ENCODE measurements around the gene MTF1.
"Not testable (repeated sequence)": the region's sequence is repeated elsewhere in the genome, so short reads cannot be mapped to it uniquely, and the experiment has no call there.

MTF1 gene

GRCh38 chr1:37859507-37860345 lies at the start of gene MTF1:
Gene MTF1, minus strand, starts transcription at chr1:37859592. Its CDS starts 1,934 bp downstream, at chr1:37857658.
- peaks cover 0 to 45% (median 11%) of the 10 kb centered on the region in 11 experiments; a peak in 9 of 22 replicates for H4K20me1 ChIP-seq
- peak within 1 kb of the TSS; percentile 81 to 96 (median 91) for H3K9ac ChIP-seq
- H3K4me3 ChIP-seq = peak within 1 kb of the TSS; percentile 82 to 98 (median 92)
- no peaks in the 10 kb centered on the region for H3K9me3 ChIP-seq (replicated peaks in 1 of 11)
- peaks cover 26 to 48% (median 42%) of the 10 kb centered on the region in 10 experiments for H3K4me1 ChIP-seq
- no peak for TF ChIP-seq Cebpa-rat (IDR thresholded peaks at IDR 0.05)
- no peaks in the 10 kb centered on the region for H3K27me3 ChIP-seq
- H3K4me2 ChIP-seq = peak within 1 kb of the TSS; percentile 77 to 96 (median 88)
- H3K36me3 ChIP-seq = peaks cover 53 to 72% (median 67%) of the 10 kb centered on the region in 11 experiments
- H3K27ac ChIP-seq = peak within 1 kb of the TSS; percentile 81 to 98 (median 91)

GRCh38 chr1:37908531-37908930 lies 49.1 kb upstream of the MTF1 start:
- H3K4me2 ChIP-seq, H4K20me1 ChIP-seq, H3K4me1 ChIP-seq, H3K27me3 ChIP-seq, H3K9ac ChIP-seq, H3K4me3 ChIP-seq, H3K27ac ChIP-seq: not testable (repeated sequence)
- Histone ChIP-seq H3K9me3 (replicated peaks in 1 of 11) (peaks cover 79 to 97% (median 90%) of the 10 kb centered on the region in 11 experiments), H3K36me3 (peaks cover 71 to 100% (median 94%) of the 10 kb centered on the region in 11 experiments)

DNA sequence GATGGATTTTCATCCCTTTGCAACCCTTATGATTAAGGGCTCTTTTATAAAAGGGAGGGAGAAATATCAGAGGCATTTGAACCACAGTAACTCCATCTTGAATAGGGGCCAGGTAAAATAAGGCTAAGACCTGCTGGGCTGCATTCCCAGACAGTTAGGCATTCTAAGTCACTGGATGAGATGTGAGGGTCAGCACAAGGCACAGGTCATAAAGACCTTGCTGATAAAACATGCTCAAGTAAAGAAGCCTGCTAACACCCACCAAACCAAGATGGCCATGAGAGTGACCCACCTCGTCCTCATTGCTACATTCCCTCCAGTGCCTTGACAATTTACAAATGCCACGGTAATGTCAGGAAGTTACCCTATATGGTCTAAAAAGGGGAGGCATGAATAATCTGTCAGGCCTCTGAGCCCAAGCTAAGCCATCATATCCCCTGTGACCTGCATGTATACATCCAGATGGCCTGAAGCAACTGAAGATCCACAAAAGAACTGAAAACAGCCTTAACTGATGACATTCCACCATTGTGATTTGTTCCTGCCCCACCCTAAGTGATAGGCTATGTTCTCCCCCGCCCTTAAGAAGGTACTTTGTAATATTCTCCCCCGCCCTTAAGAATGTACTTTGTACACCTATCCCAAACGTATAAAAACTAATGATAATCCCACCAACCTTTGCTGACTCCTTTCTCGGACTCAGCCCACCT lies 48.2 kb upstream of the MTF1 start:
- not testable (repeated sequence) for H3K4me1 ChIP-seq, H3K9ac ChIP-seq, H3K27ac ChIP-seq, H3K4me2 ChIP-seq, H4K20me1 ChIP-seq, H3K27me3 ChIP-seq
- Histone ChIP-seq H3K36me3 (peaks cover 68 to 100% (median 93%) of the 10 kb centered on the region in 11 experiments), H3K4me3 (0 out of 20 replicates have a peak overlapping the region, but pooled peaks of 1 of the 10 experiments have one; percentile 15), H3K9me3 (replicated peaks in 1 of 11) (peaks cover 70 to 87% (median 81%) of the 10 kb centered on the region in 11 experiments)

- not testable (repeated sequence) for H3K9ac ChIP-seq, H3K27ac ChIP-seq, H4K20me1 ChIP-seq, H3K4me2 ChIP-seq, H3K27me3 ChIP-seq, H3K4me1 ChIP-seq, H3K4me3 ChIP-seq
- Histone ChIP-seq H3K9me3 (replicated peaks in 1 of 11) (peaks cover 60 to 77% (median 71%) of the 10 kb centered on the region in 11 experiments), H3K36me3 (peaks cover 59 to 99% (median 93%) of the 10 kb centered on the region in 11 experiments)
Observed at GRCh38 chr1:37906591-37906990, 47.2 kb upstream of the MTF1 start.

GRCh38 chr1:37905727-37906126 lies 46.3 kb upstream of the MTF1 start:
- Histone ChIP-seq H3K9me3 (replicated peaks in 1 of 11) (peaks cover 51 to 69% (median 62%) of the 10 kb centered on the region in 11 experiments), H3K27me3 (no peaks in the 10 kb centered on the region), H3K4me1 (peaks cover 0 to 17% (median 10%) of the 10 kb centered on the region in 10 experiments; a peak in 17 of 20 replicates), H3K4me2 (no peak overlapping the region), H3K36me3 (peaks cover 53 to 99% (median 90%) of the 10 kb centered on the region in 11 experiments), H3K27ac (no peak overlapping the region), H4K20me1 (peaks cover 0 to 7% (median 0%) of the 10 kb centered on the region in 11 experiments; a peak in 3 of 22 replicates), H3K9ac (no peak overlapping the region), H3K4me3 (no peak overlapping the region; a peak in 1 of 20 replicates)
- no peak for TF ChIP-seq Cebpa-rat (IDR thresholded peaks at IDR 0.05)

DNA sequence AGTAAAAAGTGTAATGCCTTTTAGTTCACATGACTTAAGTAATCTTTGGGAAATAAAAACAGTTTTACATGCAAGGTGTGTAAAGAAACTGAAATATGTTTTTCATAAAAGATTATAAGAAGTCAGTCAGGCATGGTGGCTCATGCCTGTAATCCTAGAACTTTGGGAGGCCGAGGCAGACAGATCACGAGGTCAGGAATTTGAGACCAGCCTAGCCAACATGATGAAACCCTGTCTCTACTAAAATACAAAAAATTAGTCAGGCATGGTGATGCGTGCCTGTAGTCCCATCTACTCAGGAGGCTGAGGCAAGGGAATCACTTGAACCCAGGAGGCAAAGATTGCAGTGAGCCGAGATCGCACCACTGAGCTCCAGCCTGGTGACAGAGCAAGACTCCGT lies 44.5 kb upstream of the MTF1 start:
- not testable (repeated sequence) for H3K27me3 ChIP-seq, H3K4me3 ChIP-seq, H3K9ac ChIP-seq, H3K4me2 ChIP-seq, H4K20me1 ChIP-seq, H3K27ac ChIP-seq
- Histone ChIP-seq H3K4me1 (peaks cover 0 to 17% (median 10%) of the 10 kb centered on the region in 10 experiments; a peak in 17 of 20 replicates), H3K36me3 (peaks cover 55 to 99% (median 83%) of the 10 kb centered on the region in 11 experiments), H3K9me3 (replicated peaks in 1 of 11) (peaks cover 39 to 56% (median 46%) of the 10 kb centered on the region in 11 experiments)

DNA sequence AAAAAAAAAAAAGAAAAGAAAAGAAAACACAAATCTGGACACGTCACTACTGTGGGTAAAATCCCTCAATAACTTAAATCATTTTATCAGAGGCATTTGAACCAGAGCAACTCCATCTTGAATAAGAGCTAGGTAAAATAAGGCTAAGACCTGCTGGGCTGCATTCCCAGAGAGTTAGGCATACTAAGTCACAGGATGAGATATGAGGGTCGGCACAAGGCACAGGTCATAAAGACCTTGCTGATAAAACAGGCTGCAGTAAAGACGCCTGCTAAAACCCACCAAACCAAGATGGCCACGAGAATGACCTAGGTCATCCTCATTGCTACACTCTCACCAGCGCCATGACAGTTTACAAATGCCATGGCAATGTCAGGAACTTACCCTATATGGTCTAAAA lies 43.6 kb upstream of the MTF1 start:
- Histone ChIP-seq H3K27ac (no peak overlapping the region), H3K4me1 (peaks cover 0 to 17% (median 10%) of the 10 kb centered on the region in 10 experiments; a peak in 17 of 20 replicates), H3K9ac (no peak overlapping the region), H3K4me2 (no peak overlapping the region), H3K4me3 (no peak overlapping the region), H3K27me3 (no peaks in the 10 kb centered on the region), H3K36me3 (peaks cover 57 to 99% (median 83%) of the 10 kb centered on the region in 11 experiments), H4K20me1 (peaks cover 0 to 7% (median 0%) of the 10 kb centered on the region in 11 experiments; a peak in 3 of 22 replicates), H3K9me3 (replicated peaks in 1 of 11) (peaks cover 31 to 55% (median 40%) of the 10 kb centered on the region in 11 experiments)
- no peak for TF ChIP-seq Cebpa-rat (IDR thresholded peaks at IDR 0.05)

DNA sequence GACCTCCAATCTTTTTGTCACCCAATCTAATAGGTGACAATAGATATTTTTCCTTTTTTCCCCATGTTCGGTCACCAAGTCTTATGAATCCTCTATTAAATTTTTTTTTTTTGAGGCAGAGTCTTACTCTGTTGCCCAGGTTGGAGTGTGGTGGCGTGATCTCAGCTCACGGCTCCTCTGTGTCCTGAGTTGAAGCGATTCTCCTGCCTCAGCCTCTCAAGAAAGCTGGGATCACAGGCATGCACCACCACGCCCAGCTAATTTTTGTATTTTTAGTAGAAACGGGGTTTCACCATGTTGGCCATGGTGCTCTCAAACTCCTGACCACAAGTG lies 42.5 kb upstream of the MTF1 start:
- peaks cover 0 to 17% (median 10%) of the 10 kb centered on the region in 10 experiments; a peak in 17 of 20 replicates for H3K4me1 ChIP-seq
- peak overlapping the region in 7 of 11 experiments; percentile 22 to 74 (median 66); a peak in 13 of 22 replicates for H3K4me2 ChIP-seq
- peaks cover 51 to 94% (median 78%) of the 10 kb centered on the region in 11 experiments for H3K36me3 ChIP-seq

More for the DNA sequence above, 42.5 kb upstream of the MTF1 start:
- Histone ChIP-seq H3K27ac (no peak overlapping the region; a peak in 1 of 22 replicates), H3K27me3 (no peaks in the 10 kb centered on the region), H3K4me3 (no peak overlapping the region), H3K9me3 (replicated peaks in 1 of 11) (peaks cover 20 to 44% (median 32%) of the 10 kb centered on the region in 11 experiments), H3K9ac (peak overlapping the region in 2 of 11 experiments; percentile 22 to 30; a peak in 1 of 22 replicates), H4K20me1 (peaks cover 0 to 7% (median 0%) of the 10 kb centered on the region in 11 experiments; a peak in 3 of 22 replicates)
- no peak for TF ChIP-seq Cebpa-rat (IDR thresholded peaks at IDR 0.05)
